Right renal pelvis (tissue), 4 donors: ENCODE results near the gene PLK4. TPM values are rescaled to one million over a fixed set of nuclear protein-coding genes. Genes with fewer than 3 reads are reported as not detected.
"Not testable (repeated sequence)": the region's sequence is repeated elsewhere in the genome, so short reads cannot be mapped to it uniquely, and the experiment has no call there.

Experiments
- DNase-seq, 4 donors: peaks; one replicate each; pipeline ENCODE4 v3.0.0-alpha.2; 2013; ENCODE audit warnings: low read depth in 4 of 4, low spot score in 3 of 4, missing footprints in 1 of 4
- polyA plus RNA-seq, 4 donors: library from polyadenylated mRNA; unstranded; fragments of 120-200 nt; gene quantifications; one replicate each; pipeline ENCODE4 v1.2.1, GENCODE V29; 2013; ENCODE audit not compliant: insufficient read length in 4 of 4

PLK4 gene
- polyA plus RNA-seq, 4 donors: 19.5 to 23.0 (median 21.5) TPM

DNA sequence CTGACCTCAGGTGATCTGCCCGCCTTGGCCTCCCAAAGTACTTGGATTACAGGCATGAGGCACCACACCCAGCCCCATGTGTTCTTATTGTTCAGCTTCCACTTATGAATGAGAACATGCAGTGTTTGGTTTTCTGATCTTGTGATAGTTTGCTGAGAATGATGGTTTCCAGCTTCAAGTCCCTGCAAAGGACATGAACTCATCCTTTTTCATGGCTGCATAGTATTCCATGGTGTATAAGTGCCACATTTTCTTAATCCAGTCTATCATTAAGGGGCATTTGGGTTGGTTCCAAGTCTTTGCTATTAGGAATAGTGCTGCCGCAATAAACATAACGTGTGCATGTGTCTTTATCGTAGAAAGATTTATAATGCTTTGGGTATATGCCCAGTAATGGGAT is 19.0 kb downstream of the PLK4 start:
- DNase-seq: not testable (repeated sequence)

- no peak for DNase-seq
Observed at GRCh38 chr4:127905029-127905428, 24.3 kb downstream of the PLK4 start.

DNA sequence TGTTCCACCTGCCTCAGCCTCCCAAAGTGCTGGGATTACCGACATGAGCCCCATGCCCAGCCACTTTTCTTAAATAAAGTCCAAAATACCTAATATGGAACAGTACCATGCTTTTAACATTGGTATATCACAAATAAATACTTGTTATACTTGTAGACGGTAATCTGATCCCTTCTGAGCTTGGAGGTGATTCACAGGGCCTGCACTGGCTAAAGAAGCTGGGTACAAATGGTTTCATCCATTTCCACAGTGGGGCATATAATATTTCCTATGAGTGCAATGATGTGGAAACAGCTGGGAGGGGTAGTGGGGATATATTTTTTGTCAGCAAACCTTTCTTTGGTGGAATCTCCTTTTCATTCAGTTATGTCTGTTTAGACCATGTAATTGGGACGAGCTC is 35.8 kb downstream of the PLK4 start:
- no peak for DNase-seq

- DNase-seq: no peak
Observed at GRCh38 chr4:127917151-127917550, 36.5 kb downstream of the PLK4 start.

DNA sequence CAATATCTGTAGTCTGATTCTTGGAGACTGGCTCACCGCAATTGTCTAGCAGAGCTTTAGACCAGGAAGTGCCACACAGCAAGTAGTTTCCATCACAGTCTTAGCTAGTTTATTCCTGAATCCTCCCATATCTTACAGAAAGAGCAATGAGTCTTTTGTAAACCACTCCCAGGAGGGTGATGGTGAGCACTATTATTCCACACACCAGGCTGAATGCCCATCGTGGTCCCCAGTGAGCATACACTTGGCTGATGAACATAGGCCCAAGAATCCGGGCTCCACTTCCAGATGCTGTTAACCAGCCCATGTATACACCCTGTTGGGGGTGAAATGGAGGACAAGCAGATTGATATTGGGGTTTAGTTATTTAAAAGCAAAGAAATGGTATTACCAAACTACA is 39.8 kb downstream of the PLK4 start:
- no peak for DNase-seq

- DNase-seq: no peak
Observed at GRCh38 chr4:127922226-127922625, 41.5 kb downstream of the PLK4 start.

GRCh38 chr4:127925720-127926119 is 45.0 kb downstream of the PLK4 start:
- DNase-seq: not testable (repeated sequence)

DNA sequence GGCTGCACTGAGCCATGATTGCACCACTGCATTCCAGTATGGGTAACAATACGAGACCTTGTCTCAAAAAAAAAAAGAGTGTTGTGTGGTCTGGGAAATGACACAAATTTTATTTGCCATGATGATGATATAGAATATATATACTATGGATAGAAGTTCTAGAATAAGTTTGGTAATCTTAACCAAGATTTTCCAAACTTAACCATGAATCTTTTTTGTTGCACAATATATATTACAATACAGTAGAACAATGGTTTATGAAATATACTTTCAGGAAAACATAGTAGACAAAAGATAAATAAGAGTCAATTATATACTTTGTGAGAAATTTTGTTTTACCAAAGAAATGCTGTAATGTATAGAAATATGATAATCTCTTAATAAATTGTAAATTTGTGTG is 49.5 kb downstream of the PLK4 start:
- no peak for DNase-seq

DNA sequence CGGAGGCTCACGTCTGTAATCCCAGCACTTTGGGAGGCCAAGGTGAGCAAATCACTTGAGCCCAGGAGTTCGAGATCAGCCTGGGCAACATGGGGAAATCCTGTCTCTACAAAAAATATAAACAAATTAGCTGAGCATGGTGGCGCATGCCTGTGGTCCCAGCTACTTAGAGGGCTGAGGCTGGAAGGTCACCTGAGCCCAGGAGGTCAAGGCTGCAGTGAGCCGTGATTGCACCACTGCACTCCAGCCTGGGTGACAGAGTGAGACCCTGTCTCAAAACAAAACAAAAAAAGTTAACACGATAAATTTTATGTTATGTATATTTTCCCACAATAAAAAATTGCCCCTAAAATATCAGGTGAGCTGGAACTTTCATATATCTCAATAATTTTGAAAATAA is 51.1 kb downstream of the PLK4 start:
- DNase-seq: not testable (repeated sequence)

DNA sequence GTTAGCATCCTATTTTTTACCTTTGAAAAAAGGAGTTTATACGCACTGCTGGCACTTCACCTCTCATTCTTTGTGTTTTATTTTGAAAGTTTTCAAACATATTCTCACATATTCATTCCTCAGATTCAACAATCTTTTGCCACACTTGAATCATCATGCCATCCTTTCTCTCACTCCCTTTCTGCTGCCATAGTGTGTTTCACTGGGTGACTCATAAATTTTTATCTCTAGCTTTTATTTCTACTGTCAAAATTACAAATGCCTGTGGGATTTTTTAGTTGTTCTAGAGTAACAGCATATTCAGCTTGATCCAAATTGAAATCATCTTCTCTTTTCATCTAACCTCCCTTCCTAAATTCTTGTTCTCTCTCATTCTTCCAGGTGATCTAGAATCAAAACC is 56.3 kb downstream of the PLK4 start:
- DNase-seq: no peak

Other genes with a start within 250 kb of the PLK4 start
- 10 to 100 TPM; 21.7 to 23.1 (median 22.2) TPM for gene INTU, start 247.9 kb upstream of the PLK4 start, polyA plus RNA-seq
- not detected for gene SLC25A31, start 150.5 kb upstream of the PLK4 start, polyA plus RNA-seq
- 10 to 100 TPM in 2 of 4 donors, 1 to 10 TPM in 2; 8.3 to 12.1 (median 10.3) TPM for gene HSPA4L, start 98.6 kb upstream of the PLK4 start, polyA plus RNA-seq
- gene MFSD8, start 84.3 kb downstream of the PLK4 start, polyA plus RNA-seq: 10 to 100 TPM; 23.3 to 36.0 (median 27.4) TPM
- 10 to 100 TPM; 12.0 to 15.5 (median 12.6) TPM for gene ABHD18, start 84.5 kb downstream of the PLK4 start, polyA plus RNA-seq
- 10 to 100 TPM; 20.9 to 25.9 (median 23.7) TPM for gene LARP1B, start 180.4 kb downstream of the PLK4 start, polyA plus RNA-seq